Measurements from ENCODE around the gene PPP1R3E. TPM values are rescaled to one million over a fixed set of nuclear protein-coding genes. Genes with fewer than 3 reads are reported as not detected.

PPP1R3E gene
- total RNA-seq, 1 donor from 2014 or later = 21.3 TPM

Other genes starting within 250 kb of the PPP1R3E start
- gene CDH24, start 245.3 kb downstream of the PPP1R3E start, total RNA-seq = 1.4 and 2.1 TPM in 2 replicates
- gene ACIN1, start 207.7 kb downstream of the PPP1R3E start, total RNA-seq = 209 and 213 TPM in 2 replicates
- gene C14orf119, start 207.4 kb downstream of the PPP1R3E start, total RNA-seq = 57.7 and 65.2 TPM in 2 replicates
- not detected in 2 replicates for gene CIROP, start 197.9 kb downstream of the PPP1R3E start, total RNA-seq
- gene CEBPE, start 183.6 kb downstream of the PPP1R3E start, total RNA-seq = not detected in 2 replicates
- gene SLC7A8, start 119.2 kb downstream of the PPP1R3E start, total RNA-seq = 5.3 and 5.4 TPM in 2 replicates
- gene RNF212B, start 64.9 kb downstream of the PPP1R3E start, total RNA-seq = not detected in 2 replicates
- gene HOMEZ, start 16.7 kb downstream of the PPP1R3E start, total RNA-seq = 13.3 and 13.7 TPM in 2 replicates
- gene BCL2L2, start 4.0 kb upstream of the PPP1R3E start, total RNA-seq = 9.3 and 10.1 TPM in 2 replicates
- 241 and 259 TPM in 2 replicates for gene PABPN1, start 18.6 kb upstream of the PPP1R3E start, total RNA-seq
- gene SLC22A17, start 50.0 kb upstream of the PPP1R3E start, total RNA-seq = 2.9 and 3.2 TPM in 2 replicates
- not detected in 2 replicates for gene EFS, start 62.3 kb upstream of the PPP1R3E start, total RNA-seq
- gene IL25, start 70.0 kb upstream of the PPP1R3E start, total RNA-seq = not detected in 2 replicates
- gene CMTM5, start 74.2 kb upstream of the PPP1R3E start, total RNA-seq = not detected in 2 replicates
- gene MYH6, start 105.4 kb upstream of the PPP1R3E start, total RNA-seq = 0.11 and 0.14 TPM in 2 replicates
- gene MYH7, start 132.8 kb upstream of the PPP1R3E start, total RNA-seq = 0.02 TPM in 1 of 2 replicates, not detected in the other
- 65.6 and 65.7 TPM in 2 replicates for gene NGDN, start 166.8 kb upstream of the PPP1R3E start, total RNA-seq
- gene ZFHX2, start 248.9 kb upstream of the PPP1R3E start, total RNA-seq = 2.0 and 2.5 TPM in 2 replicates